Measurements from ENCODE around the gene TOM1L2.

The TOM1L2 gene

DNA sequence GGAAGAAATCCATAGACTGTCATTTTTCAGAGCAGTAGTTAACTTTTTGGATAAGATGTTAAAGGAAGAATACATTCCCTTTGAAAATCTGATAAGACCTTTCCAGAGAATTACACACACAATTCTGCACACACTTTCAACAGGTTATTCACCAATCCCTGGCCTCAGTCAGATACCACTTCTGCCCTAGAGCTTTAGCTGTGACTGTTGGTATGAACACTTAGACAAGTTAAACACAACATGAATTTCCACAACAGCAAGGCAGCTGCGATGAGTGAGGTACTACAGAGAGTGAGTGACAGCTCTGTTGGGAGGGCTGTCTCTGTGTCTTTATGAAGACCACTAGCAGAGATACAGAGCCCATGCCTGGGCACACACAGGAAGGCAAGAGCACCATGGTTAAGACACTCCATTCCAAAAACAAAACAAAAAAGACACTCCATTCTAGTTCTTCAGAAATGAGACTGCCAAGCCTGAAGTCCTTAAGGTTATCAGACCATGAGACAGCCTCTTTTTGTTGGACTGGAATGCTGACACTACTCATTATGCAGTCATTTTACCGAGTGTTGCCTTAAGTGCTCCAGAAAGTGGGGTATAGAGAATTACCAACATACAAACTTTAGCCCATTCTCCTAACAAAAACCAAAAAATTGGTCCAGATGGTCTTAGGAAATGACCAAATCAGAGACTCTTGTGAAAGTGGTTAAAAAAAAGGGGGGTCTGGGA lies 42.4 kb downstream of the TOM1L2 start:
- TF ChIP-seq, protein P1, sequence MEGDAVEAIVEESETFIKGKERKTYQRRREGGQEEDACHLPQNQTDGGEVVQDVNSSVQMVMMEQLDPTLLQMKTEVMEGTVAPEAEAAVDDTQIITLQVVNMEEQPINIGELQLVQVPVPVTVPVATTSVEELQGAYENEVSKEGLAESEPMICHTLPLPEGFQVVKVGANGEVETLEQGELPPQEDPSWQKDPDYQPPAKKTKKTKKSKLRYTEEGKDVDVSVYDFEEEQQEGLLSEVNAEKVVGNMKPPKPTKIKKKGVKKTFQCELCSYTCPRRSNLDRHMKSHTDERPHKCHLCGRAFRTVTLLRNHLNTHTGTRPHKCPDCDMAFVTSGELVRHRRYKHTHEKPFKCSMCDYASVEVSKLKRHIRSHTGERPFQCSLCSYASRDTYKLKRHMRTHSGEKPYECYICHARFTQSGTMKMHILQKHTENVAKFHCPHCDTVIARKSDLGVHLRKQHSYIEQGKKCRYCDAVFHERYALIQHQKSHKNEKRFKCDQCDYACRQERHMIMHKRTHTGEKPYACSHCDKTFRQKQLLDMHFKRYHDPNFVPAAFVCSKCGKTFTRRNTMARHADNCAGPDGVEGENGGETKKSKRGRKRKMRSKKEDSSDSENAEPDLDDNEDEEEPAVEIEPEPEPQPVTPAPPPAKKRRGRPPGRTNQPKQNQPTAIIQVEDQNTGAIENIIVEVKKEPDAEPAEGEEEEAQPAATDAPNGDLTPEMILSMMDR (IDR thresholded peaks at IDR 0.05; ENCODE audit: low read depth, low read length, poor library complexity, severe bottlenecking) = no peak
- TF ChIP-seq EZH2phosphoT487 (IDR thresholded peaks at IDR 0.05; ENCODE audit: borderline replicate concordance, low read length) = no peak
- no peaks in the 10 kb centered on the region for H3K79me2 ChIP-seq (ENCODE audit: control insufficient read depth, low read length)
- H3K27ac ChIP-seq (ENCODE audit: low read depth, low read length) = no peak overlapping the region
- no peaks in the 10 kb centered on the region for H3K9me3 ChIP-seq (ENCODE audit: control insufficient read depth, insufficient read depth, low read length)
- no peaks in the 10 kb centered on the region for H3F3A ChIP-seq (ENCODE audit: control insufficient read depth, insufficient read depth)
- H3K9me2 ChIP-seq (replicated peaks; ENCODE audit: control insufficient read depth, low read length) = no peaks in the 10 kb centered on the region
- no peak overlapping the region for H3K4me3 ChIP-seq (ENCODE audit: low read length)
- no peaks in the 10 kb centered on the region for H3K36me3 ChIP-seq (ENCODE audit: control insufficient read depth, low read length)
- H3K4me2 ChIP-seq (ENCODE audit: low read length) = no peak overlapping the region
- H4K20me1 ChIP-seq (ENCODE audit: control insufficient read depth, insufficient read depth, low read depth, low read length) = no peaks in the 10 kb centered on the region
- H3K27me3 ChIP-seq (ENCODE audit: control insufficient read depth, low read length) = no peaks in the 10 kb centered on the region
- no peaks in the 10 kb centered on the region for H3K4me1 ChIP-seq (ENCODE audit: control insufficient read depth, low read length)

DNA sequence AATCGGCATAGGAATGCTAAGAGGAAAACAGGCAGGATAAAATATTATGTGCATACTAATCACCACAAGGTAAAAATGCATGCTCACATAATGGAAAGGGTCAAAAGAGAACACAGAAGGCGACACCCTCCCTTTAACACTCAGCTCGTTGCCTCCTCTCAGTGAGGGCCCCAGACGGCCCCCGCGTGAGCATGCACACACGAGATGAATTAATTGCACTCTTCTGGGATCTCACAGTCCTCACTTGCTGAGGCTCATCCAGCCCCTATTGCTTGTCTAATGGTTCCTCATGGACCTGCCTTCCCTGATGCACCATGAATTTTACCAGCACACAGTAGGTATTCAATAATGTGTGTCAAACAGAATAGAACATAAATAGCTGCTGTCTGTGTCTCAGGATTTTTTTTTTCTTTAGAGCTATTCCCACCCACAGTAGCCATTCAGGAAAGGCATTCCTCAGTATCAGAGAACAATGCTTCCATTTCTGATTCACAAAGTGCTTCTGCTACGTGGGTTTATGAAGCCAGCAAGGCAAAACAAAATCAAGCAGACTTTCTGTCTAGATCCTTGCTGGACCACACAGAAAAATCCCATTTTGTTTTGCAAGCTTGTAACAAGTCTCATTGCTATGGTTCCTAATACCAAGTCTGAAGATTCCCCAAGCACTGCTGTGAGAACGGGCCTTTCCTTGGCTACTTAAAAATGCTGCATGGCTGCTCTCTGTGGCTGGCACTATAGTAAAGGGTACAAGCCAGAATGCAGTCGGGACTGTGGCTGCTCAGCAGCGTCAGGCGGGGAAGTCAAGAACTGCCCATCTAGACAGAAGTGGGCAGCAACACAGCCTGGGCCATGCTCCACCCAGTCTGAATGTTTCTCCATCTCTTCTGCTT lies 43.6 kb downstream of the TOM1L2 start:
- no peaks in the 10 kb centered on the region for H3K36me3 ChIP-seq (ENCODE audit: control insufficient read depth, low read length)
- H3K4me2 ChIP-seq (ENCODE audit: low read length) = no peak overlapping the region
- H3K27ac ChIP-seq (ENCODE audit: low read depth, low read length) = no peak overlapping the region
- no peaks in the 10 kb centered on the region for H4K20me1 ChIP-seq (ENCODE audit: control insufficient read depth, insufficient read depth, low read depth, low read length)
- no peaks in the 10 kb centered on the region for H3K9me2 ChIP-seq (replicated peaks; ENCODE audit: control insufficient read depth, low read length)
- H3F3A ChIP-seq (ENCODE audit: control insufficient read depth, insufficient read depth) = no peaks in the 10 kb centered on the region
- no peak overlapping the region for H3K4me3 ChIP-seq (ENCODE audit: low read length)
- H3K27me3 ChIP-seq (ENCODE audit: control insufficient read depth, low read length) = no peaks in the 10 kb centered on the region
- H3K79me2 ChIP-seq (ENCODE audit: control insufficient read depth, low read length) = no peaks in the 10 kb centered on the region
- no peaks in the 10 kb centered on the region for H3K9me3 ChIP-seq (ENCODE audit: control insufficient read depth, insufficient read depth, low read length)
- no peaks in the 10 kb centered on the region for H3K4me1 ChIP-seq (ENCODE audit: control insufficient read depth, low read length)
- TF ChIP-seq, protein P1 (IDR thresholded peaks at IDR 0.05; ENCODE audit: low read depth, low read length, poor library complexity, severe bottlenecking) = no peak
- TF ChIP-seq EZH2phosphoT487 (IDR thresholded peaks at IDR 0.05; ENCODE audit: borderline replicate concordance, low read length) = no peak

DNA sequence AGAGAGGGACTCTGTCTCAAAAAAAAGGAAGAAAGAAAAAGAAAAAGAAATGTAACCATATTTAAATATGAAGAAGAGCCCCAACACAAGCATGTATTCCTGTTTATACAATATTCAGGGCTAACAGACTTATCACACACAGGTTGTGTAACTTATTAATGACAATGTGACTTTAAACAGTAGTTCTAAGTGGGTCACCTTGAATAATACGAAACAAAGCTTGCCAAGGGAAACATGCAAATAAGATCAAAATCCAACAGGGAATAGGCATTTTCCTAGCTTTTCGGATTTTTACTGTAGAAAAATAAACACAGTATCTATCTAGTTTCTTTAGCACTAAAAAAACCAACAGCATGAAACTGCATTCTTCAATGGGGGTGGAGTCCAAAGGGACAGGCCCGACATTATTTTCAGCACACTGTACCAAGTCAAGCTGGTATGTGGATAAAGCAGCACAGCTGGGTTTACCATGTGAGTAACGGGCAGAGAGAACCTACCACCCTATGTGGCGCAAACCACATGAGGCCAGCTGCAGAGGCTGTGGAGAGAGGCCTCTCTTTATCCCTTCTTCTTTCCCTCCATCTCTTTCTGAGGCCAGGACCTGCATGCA lies 45.3 kb downstream of the TOM1L2 start:
- Histone ChIP-seq H3F3A (ENCODE audit: control insufficient read depth, insufficient read depth) (no peaks in the 10 kb centered on the region), H3K79me2 (ENCODE audit: control insufficient read depth, low read length) (no peaks in the 10 kb centered on the region), H3K9me3 (ENCODE audit: control insufficient read depth, insufficient read depth, low read length) (no peaks in the 10 kb centered on the region), H3K9me2 (replicated peaks; ENCODE audit: control insufficient read depth, low read length) (no peaks in the 10 kb centered on the region), H3K4me3 (ENCODE audit: low read length) (no peak overlapping the region), H3K4me1 (ENCODE audit: control insufficient read depth, low read length) (no peaks in the 10 kb centered on the region), H3K4me2 (ENCODE audit: low read length) (no peak overlapping the region), H3K27me3 (ENCODE audit: control insufficient read depth, low read length) (no peaks in the 10 kb centered on the region), H3K27ac (ENCODE audit: low read depth, low read length) (no peak overlapping the region), H4K20me1 (ENCODE audit: control insufficient read depth, insufficient read depth, low read depth, low read length) (no peaks in the 10 kb centered on the region), H3K36me3 (ENCODE audit: control insufficient read depth, low read length) (no peaks in the 10 kb centered on the region)
- TF ChIP-seq EZH2phosphoT487 (IDR thresholded peaks at IDR 0.05; ENCODE audit: borderline replicate concordance, low read length) = no peak
- TF ChIP-seq, protein P1 (IDR thresholded peaks at IDR 0.05; ENCODE audit: low read depth, low read length, poor library complexity, severe bottlenecking) = no peak
